DMS79 (cell line): ENCODE results near the gene DHX32.

Experiments used
- DNase-seq: peaks from one replicate; lab custom pipeline; 2025; lab: John Stamatoyannopoulos, UW

DHX32 gene

DNA sequence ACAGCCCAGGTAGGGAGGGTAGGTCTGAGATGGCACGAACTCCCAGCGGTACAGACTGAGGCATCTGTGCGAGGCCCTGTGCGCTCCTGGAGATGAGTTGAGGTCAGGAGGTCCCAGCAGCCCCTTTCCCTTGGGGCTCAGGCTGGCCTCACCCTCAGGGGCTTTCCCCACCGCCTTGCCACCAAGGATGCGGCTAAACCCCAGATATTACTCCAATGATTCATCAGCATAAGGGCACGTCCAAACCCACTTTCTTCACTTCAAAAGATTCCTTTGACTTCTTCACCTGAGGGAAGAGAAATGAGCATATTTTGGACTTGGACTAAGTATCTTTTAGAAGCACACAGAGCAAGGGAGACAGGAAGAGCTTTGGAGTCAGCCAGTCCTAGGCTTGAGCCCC lies 78.4 kb downstream of the DHX32 start:
- DNase-seq = no peak

DNA sequence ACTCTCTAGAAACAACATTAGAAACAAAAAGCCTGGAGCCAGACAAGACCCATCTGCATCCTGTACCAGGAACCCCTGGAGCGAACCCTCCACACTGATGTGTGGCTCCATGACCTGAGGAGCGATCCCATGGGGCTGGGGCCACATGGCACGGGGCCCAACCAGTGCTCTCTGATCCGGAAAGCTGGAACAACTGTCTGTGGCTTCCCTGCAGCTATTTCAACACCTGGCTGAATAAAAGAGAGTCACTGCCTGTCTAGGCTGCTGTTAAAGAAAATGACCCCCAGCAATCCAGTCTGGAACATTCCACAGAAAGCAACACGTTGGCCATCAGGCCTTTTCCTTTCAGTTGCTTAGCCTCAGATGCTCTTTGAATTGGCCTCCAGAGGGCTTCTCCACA lies 79.0 kb downstream of the DHX32 start:
- DNase-seq = peak; percentile 15

DNA sequence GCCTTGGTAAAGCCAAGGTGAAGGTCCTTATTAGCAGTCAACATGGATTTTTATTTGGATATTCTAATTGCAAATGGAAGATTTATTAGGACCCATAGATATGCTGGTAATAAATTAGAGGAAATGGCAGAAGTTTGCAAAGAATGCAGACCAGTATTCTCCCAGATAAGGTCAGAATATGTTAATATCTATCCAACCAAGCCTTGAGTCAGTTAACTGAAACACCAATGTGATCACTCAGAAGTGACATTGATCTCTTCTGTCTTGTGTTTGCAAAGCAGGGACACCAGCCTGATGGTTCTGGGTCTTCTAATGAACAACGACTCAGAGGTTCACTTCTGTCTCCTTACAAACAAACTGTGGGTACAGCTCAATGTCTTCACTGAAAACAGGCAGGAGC lies 79.5 kb downstream of the DHX32 start:
- no peak for DNase-seq

DNA sequence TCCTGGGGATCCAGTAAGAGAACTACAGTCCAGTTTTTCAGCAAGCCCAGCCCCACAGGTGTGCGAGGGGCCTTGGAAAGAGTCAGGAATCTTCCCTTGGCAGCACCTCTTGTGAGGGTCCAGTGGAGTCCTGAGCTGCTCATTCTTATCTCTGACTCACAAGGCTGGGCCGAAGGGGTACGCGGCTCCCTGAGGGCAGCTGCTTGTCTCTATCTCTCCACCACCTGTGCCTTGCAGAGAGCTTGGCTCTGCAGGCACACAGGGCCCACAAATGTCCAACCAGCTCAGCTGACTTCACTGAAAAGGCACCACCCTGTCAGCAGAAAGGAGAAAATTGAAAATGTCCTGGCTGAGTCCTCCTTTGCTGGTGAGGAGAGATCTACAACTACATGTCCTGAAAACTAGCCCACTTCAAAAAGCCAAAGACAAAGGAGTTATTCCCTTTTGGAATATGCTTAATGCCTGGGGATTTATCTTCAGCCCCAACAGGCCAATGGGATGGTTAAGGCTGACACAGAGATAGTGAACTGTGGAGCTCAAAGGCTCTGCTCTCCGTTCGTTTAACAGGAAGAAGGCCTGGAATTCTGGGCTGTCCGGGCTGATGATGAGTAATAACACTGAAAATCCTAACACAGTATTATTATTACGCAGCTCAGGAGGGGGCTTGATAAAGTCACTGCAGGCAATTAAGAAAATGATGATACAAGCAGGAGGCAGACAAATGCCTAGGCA lies 81.5 kb downstream of the DHX32 start:
- no peak for DNase-seq

DNA sequence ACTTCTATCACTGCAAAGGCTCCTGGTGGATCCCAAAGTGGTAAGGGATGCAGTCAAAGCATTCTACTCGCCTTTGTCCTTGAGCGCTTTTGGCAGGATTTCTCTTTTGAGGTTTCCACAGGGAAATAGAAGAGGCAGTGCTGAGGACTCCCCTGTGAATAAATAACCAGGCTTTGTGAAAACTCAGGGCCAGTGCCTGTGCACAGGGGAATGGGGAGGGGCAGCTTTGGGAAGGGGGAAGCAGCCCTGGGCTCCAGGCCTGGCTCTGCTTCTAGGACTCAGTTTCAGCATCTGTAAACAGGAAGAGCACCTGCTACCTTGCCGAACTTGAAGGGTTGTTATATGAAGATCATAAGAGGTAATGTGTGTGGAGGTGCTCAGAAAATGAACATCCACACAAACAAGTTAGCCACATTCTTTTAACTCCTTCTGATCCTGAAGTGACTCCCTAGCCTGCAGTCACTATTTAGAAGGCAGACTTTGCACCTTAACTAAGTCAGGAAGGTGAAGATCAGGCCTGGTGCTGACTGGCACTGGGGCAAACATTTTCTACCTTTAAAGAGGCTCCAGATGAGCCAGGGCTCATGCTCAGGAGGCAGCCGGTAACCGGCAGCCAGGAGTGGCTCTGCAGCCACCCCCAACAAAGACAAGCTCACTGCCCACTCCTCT lies 83.0 kb downstream of the DHX32 start:
- no peak for DNase-seq

DNA sequence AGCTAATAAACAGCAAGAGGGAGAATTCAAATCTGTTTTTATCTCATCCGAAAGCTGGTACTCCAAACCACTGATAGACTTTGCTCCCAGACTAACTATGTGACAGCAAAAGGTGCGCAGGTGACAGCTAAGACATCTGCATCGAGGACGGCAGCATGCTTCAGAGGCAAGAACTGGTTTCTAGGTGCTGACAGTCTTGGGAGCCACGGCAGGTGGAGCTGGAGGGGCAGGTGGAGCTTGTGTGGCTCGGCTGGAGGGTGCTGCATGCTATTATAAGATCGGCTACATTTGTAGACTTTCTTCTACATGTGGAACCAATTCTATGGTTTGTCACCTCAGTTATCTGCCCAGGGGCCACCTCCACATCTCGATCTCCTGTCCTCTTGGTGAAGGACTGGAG lies 83.7 kb downstream of the DHX32 start:
- DNase-seq = no peak

DNA sequence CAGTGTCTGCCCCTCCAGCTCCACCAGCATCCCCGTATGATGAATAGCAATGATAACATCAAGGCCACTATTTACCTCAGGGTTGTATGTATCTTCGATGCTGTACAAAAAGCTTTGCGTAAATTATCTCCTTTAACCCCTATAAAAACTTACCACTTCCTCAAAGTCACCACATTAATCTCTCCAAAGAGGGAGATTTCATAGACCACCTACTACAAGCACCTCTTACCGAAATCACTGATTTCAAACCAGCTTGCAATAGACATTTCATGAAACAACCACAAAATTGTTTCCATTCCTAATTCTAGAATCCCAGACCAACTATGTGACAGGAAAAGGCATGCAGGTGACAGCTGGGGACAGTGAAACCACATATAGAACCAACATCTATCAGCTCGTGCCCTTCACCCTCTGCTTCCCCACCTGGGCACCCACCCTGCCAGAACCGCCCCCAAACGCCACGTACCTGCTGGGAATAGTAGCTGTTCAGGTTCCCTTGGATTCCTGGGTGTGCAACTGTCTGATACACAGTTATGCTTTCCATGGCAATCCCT lies 85.4 kb downstream of the DHX32 start:
- DNase-seq = no peak

DNA sequence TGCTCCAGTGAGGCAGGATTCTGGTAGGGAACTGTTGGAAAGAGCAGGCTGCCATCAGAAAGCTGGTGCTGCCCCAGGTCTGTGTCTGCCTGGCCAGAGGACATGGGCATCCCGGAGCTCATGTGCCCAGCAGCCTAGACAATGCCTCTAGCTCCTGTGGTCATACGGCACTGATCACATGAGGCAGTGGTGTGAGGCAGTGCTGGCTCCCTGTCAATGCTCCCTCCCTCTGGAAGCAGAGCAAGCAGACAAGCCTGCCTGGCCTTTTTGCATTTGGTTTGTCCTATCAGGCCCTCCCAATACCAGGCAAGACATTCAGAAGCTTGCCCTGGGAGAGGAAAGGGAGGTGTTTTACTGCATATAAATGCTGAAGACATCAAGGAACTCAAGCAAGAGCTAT lies 86.0 kb downstream of the DHX32 start:
- DNase-seq = no peak

DNA sequence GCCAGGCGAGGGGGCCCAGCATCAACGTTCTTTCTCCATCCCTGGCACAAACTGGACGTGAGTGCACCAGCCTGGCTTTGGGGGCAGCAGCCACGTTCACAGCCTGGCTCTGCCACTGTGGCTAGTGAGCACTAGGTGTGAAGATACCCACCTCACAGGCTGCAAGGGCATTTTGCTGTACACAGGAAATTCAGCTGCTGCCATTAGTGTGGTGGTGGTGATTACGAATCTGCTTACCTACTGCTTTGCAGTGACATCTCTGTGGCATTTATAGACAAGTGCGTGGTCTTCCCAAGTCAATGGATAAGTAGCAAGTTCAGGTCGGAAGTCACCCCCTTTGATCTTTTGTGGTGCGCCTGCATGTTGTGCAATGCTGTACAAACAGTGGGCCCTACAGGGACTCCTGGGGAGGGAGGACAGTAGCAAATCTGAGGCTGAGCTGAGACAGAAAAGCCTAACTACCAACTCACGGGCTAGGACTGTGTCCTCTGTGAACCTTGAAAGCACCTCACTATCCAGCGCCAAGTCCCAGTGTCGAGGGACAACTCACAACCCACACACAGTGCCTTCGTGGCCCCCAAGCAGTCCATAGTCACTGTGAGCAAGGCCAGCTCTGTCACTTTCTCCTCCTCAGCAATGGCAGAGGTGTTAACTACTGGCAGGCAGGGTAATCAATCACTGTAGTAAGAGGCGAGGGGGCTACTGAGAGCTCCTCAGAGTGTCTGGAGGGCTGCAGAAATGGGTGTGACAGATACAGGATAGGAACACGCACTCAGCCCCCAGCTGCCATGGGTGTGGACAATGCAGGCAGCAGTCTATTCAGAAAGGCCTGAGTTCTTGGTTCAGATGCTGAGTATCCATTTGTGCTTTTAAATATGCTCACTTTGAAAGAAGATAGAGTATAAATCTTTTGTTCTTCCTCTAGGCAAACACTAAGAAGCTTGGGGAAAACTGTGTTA lies 88.5 kb downstream of the DHX32 start:
- no peak for DNase-seq

DNA sequence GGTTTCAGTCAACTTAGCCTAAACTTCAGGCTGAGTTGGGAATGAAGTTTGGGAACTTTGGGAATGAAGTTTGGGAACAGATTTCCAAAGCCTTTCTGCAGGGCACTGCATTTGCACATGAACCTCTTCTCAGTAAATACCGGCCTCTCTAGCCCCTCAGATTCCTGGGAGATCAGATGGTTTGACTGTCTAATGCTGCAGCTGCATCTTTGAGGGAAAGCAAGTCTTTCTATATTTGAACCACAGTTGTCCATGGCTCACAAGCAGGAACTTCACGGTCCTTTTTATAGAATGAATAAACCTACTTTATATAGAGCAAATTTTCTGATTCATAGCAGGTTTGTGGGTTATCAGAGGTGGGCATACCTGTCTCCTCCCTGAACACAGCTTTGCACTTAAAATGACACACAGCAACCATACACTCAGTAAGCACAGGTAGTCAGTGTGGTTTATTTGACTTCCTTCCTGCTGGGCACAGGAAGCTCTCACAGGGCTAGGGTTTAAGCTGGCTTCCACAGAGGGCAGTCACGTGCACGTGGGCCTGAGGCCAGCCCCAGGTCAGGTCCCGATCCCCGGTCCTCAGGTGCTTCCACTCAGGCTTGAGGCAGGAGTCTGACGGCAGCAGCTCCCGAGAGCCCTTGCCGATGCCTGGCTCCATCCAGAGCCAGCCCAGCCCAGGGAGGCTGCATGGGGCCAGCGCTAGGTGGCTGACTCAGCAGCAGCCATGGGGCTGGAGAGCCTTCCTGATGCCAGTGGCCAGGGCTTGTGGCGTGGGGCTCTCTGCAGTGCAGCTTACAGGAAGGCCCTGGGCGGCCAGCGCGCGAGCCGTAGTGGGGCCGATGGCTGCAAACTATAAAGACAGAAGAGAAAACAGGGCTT lies 92.7 kb downstream of the DHX32 start:
- no peak for DNase-seq
